LNCAP (cell line): ENCODE results near the gene STPG4.

Experiments used
- CTCF ChIP-seq: fragments of 450-650 bp; IDR thresholded peaks from 2 replicates; pipeline ENCODE4 v1.5.1; 2017; ENCODE audit warnings: mild to moderate bottlenecking

The STPG4 gene

DNA sequence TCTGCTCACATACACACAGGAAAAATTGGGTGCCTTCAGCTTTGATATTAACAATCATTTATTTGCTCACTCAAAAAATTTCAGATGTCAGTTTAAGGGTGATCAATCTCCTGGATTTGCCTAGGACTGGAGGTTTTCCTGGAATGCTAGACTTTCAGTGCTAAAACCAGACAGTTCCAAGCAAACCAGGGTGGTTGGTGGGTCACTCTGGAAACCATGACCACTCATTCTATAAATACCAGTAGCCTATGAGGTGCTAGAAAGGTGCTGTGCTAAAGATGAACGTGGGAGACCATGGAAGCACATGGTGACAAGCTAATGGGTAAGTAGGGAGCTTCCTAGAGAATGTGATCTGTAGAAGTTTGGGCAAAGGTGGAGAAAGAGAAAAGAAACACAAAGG is 25.4 kb upstream of the STPG4 start:
- TF ChIP-seq CTCF: no peak

GRCh38 chr2:47179388-47179787 is 24.3 kb upstream of the STPG4 start:
- TF ChIP-seq CTCF: no peak

DNA sequence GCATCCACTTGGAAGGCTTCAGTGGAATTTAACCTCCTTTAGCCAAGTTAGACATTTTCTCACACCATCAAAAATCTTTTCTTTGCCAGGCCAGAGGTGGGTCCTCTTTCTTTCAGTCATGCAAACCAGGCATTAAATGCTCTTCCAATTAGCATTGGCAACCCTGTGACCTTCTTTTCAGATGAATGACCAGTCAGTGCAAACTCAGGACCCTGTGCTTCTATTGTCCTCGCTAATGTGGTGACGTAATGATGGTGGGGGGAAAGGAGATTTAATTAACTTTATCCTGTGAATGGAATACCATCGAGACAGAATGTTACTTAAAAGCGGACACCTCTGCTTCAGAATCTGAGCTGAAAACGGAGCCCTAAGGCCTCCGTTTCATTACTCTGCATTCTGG is 23.2 kb upstream of the STPG4 start:
- no peak for TF ChIP-seq CTCF

GRCh38 chr2:47177043-47177565 is 22.0 kb upstream of the STPG4 start:
- no peak for TF ChIP-seq CTCF

- no peak for TF ChIP-seq CTCF
These were observed 19.7 kb upstream of the STPG4 start for GRCh38 chr2:47174733-47175361.

DNA sequence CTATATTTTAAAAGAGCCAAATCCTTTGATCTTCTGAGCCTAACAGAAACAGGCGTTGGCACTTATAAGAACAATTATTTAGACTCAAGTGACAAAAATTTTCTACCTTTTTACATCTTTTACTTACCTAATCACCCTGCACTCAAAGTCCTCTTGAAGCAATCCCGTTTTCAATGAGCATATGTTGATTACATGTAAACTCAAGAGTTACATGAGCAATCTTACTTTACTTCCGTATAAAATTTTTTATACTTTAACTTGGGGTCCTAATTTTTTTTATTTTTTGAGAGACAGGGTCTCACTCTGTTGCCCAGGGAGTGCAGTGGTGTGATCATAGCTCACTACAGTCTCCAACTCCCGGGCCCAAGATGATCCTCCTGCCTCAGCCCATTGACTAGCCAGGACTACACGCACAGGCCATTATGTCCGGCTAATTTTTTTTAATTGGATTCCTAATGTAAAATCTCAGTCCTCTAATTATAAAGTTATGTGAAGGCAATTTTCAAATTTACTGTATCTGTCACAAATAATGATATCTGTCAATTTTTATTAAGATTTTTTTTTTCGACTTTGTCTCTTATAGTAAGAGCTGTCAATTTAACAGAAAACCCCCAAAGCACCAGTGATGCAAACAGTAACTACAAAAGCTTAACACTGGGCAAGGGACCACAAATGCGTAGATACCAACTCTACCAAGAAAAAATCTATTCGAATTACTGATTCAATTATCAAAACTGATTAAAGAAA is 19.1 kb upstream of the STPG4 start:
- TF ChIP-seq CTCF: no peak

DNA sequence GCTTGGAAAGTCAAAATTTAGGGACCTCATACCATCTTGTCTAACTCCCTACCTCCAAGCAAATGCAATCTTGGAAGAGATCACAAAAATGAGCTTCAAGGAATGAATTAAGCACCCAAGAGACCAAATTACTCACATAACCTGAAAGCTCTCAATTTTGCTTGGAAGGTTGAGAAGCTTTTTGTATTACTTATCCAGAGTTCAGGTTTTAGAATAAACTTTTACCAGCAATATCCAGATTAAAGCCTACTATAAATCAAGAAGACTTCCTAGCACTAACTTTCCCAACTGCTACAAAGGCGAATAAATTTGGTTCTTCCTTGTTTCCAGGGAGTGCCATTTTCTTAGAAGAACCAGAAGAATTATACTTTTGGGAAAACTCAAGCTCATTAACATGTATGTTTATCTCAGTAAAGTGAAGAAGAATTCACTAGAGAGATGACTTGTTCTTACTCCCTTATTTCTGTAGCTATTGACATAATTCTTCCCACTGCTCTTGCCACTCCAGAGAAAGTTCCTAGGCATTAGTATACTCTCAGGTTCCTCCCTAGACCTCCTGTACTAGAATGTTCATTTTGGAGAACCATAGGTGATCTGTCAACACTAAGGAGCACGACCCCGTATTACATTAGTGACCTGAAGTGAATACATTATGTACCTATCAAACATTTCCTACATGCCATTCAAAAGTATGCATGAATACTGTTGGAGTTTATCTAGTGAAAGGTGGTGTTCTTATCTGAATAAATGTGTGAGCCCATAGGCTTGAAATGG is 18.0 kb upstream of the STPG4 start:
- TF ChIP-seq CTCF: no peak
